GM12864 (cell line): ENCODE measurements around the gene PYROXD2.

Experiments used
- DNase-seq: peaks from one replicate; pipeline ENCODE4 v3.0.0-alpha.2; 2011; ENCODE audit warnings: low read depth
- H3K4me3 ChIP-seq: 2 replicates; pipeline ENCODE4 v1.5.1; 2011; ENCODE audit warnings: mild to moderate bottlenecking, low read depth, low read length, control low read depth
- CTCF ChIP-seq: IDR thresholded peaks from 2 replicates; pipeline ENCODE4 v1.5.1; 2011; ENCODE audit warnings: low read depth, mild to moderate bottlenecking, moderate library complexity, low read length, control low read depth, inconsistent platforms; ENCODE audit errors: missing control alignments

Gene PYROXD2

GRCh38 chr10:98457721-98458120 is 42.7 kb upstream of the PYROXD2 start:
- no peak for TF ChIP-seq CTCF
- no peak overlapping the region for H3K4me3 ChIP-seq
- no peak for DNase-seq

- H3K4me3 ChIP-seq: no peak overlapping the region
- no peak for DNase-seq
- TF ChIP-seq CTCF: no peak
Observed at GRCh38 chr10:98456686-98457482, 41.9 kb upstream of the PYROXD2 start.

GRCh38 chr10:98456043-98456570 is 41.1 kb upstream of the PYROXD2 start:
- H3K4me3 ChIP-seq: no peak overlapping the region
- TF ChIP-seq CTCF: no peak
- DNase-seq: no peak

GRCh38 chr10:98453729-98454128 is 38.7 kb upstream of the PYROXD2 start:
- TF ChIP-seq CTCF: no peak
- H3K4me3 ChIP-seq: no peak overlapping the region
- DNase-seq: no peak

- no peak overlapping the region for H3K4me3 ChIP-seq
- no peak for TF ChIP-seq CTCF
- DNase-seq: no peak
Observed at GRCh38 chr10:98450618-98451017, 35.6 kb upstream of the PYROXD2 start.

- TF ChIP-seq CTCF: no peak
- DNase-seq: no peak
- no peak overlapping the region for H3K4me3 ChIP-seq
Observed at GRCh38 chr10:98449287-98449686, 34.3 kb upstream of the PYROXD2 start.
